Stomach (tissue), 9 donors: Measurements from ENCODE around the gene ATIC. TPM values are rescaled to one million over a fixed set of nuclear protein-coding genes. Genes with fewer than 3 reads are reported as not detected.

Source experiments
- DNase-seq, 2 donors: peaks; one replicate each; pipeline versions ENCODE4 v3.0.0 to v3.0.0-alpha.2; 2013 to 2019
- H3K27ac ChIP-seq, 5 donors: fragments of 200-600 bp in 4 of 5; sonication (generic) in 4 of 5; one replicate each; pipeline ENCODE4 v1.5.1; 2013 to 2019; ENCODE audit warnings: mild to moderate bottlenecking in 1 of 5, moderate library complexity in 1 of 5
- H3K27me3 ChIP-seq, 3 donors: fragments of 200-600 bp; sonication (generic); one replicate each; pipeline ENCODE4 v1.5.1; 2017 to 2019; ENCODE audit warnings: mixed run types in 1 of 3
- H3K36me3 ChIP-seq, 4 donors: fragments of 200-600 bp; sonication (generic); 1 replicate in 3 of 4; 2 replicates in 1 of 4; pipeline ENCODE4 v1.5.1; 2016 to 2019
- H3K4me1 ChIP-seq, 4 donors: fragments of 200-600 bp; sonication (generic); one replicate each; pipeline ENCODE4 v1.5.1; 2016 to 2019
- H3K4me3 ChIP-seq, 4 donors: fragments of 200-600 bp; sonication (generic) in 3 of 4; one replicate each; pipeline ENCODE4 v1.5.1; 2016 to 2019; ENCODE audit warnings: mild to moderate bottlenecking in 1 of 4
- H3K9me3 ChIP-seq, 4 donors: fragments of 200-600 bp; sonication (generic); one replicate each; pipeline ENCODE4 v1.5.1; 2016 to 2019
- CTCF ChIP-seq, 7 experiments: fragments of 450-650 bp in 4 of 7; fragments of 200-600 bp in 3 of 7; sonication (generic) in 3 of 7; IDR thresholded peaks; one replicate each; pipeline ENCODE4 v1.5.1; 2016 to 2019; ENCODE audit warnings: antibody characterized with exemption in 7 of 7, control low read depth in 2 of 7, mild to moderate bottlenecking in 1 of 7
- EP300 ChIP-seq: sonication (generic); formaldehyde crosslinking; IDR thresholded peaks from one replicate; pipeline ENCODE4 v1.6.1; 2017; ENCODE audit warnings: antibody characterized with exemption
- POLR2A ChIP-seq, 4 donors: fragments of 450-650 bp; IDR thresholded peaks; one replicate each; pipeline ENCODE4 v1.6.1; 2016; ENCODE audit warnings: antibody characterized with exemption in 4 of 4, control low read depth in 2 of 4, mild to moderate bottlenecking in 1 of 4, moderate library complexity in 1 of 4
- POLR2AphosphoS5 ChIP-seq, 3 donors: sonication (generic); formaldehyde crosslinking; IDR thresholded peaks; one replicate each; pipeline ENCODE4 v1.6.1; 2016; ENCODE audit warnings: antibody characterized with exemption in 3 of 3
- WGBS, 5 donors: extraction: QIAGEN DNeasy Blood & Tissue Kit in 3 of 5; methylation state at CpG; one replicate each; pipeline versions ENCODE4 v1.1.5 to v1.1.7; 2013 to 2018; 5-methylcytosine and 5-hydroxymethylcytosine counted together
- intact Hi-C: fragments of 100-400 bp; cut with DNase I; formaldehyde crosslinking; loops from one replicate; pipeline ENCODE4 v1.15.1; 2023; ENCODE audit warnings: low total_unique reads
- polyA plus RNA-seq, 3 donors: library from polyadenylated mRNA; stranded (reverse); fragments of 200-250 nt; gene quantifications; one replicate each; pipeline ENCODE4 v1.2.3, GENCODE V29; 2013
- total RNA-seq, 5 donors: library from RNA; depleted of rRNA; stranded (reverse); fragments of >200 nt; gene quantifications; one replicate each; pipeline versions ENCODE4 v1.1.0 to v1.2.3, GENCODE V29; 2014 to 2016
- donor health status: healthy with polysubstance abuse.
- donor health status: Bipolar disorder and iron deficiency.
- donor health status: healthy.

The ATIC gene
- total and polyA plus RNA-seq, 8 donors: 9.4 to 125 (median 76.6) TPM

- H3K36me3 ChIP-seq: peaks cover 30 to 83% (median 70%) of the 10 kb centered on the region in 4 donors
- peaks cover 0 to 3% (median 0%) of the 10 kb centered on the region in 4 donors for H3K4me1 ChIP-seq
- no peak for TF ChIP-seq POLR2A (IDR thresholded peaks at IDR 0.05)
- no peak for TF ChIP-seq POLR2AphosphoS5 (IDR thresholded peaks at IDR 0.05)
- no peak for TF ChIP-seq EP300
- no peak for TF ChIP-seq CTCF (IDR thresholded peaks at IDR 0.05)
- no peaks in the 10 kb centered on the region for H3K9me3 ChIP-seq
- intact Hi-C loops: no loop called here
- no peaks in the 10 kb centered on the region for H3K27me3 ChIP-seq
- H3K4me3 ChIP-seq: no peak overlapping the region
- 94 to 98% (median 95%) methylated on average over 3 of the region's 3 CpGs for WGBS, 5 donors
- DNase-seq: no peak
- H3K27ac ChIP-seq: no peak overlapping the region
Measured at GRCh38 chr2:215320102-215320501, 8.2 kb downstream of the ATIC start.

GRCh38 chr2:215320679-215321078, 8.8 kb downstream of the ATIC start:
- Histone ChIP-seq H3K4me1 (peaks cover 0 to 3% (median 0%) of the 10 kb centered on the region in 4 donors), H3K27ac (no peak overlapping the region), H3K27me3 (no peaks in the 10 kb centered on the region), H3K4me3 (no peak overlapping the region), H3K36me3 (peaks cover 32 to 83% (median 73%) of the 10 kb centered on the region in 4 donors), H3K9me3 (no peaks in the 10 kb centered on the region)
- intact Hi-C loops: no loop called here
- DNase-seq: no peak
- TF ChIP-seq EP300: no peak
- 87 to 90% (median 89%) methylated on average over 7 of the region's 7 CpGs for WGBS, 5 donors

- no peak for TF ChIP-seq CTCF (IDR thresholded peaks at IDR 0.05)
- TF ChIP-seq EP300: no peak
- TF ChIP-seq POLR2A (IDR thresholded peaks at IDR 0.05): no peak
- TF ChIP-seq POLR2AphosphoS5 (IDR thresholded peaks at IDR 0.05): no peak
- no peak for DNase-seq
- H3K27me3 ChIP-seq: no peaks in the 10 kb centered on the region
- 69 to 74% (median 72%) methylated on average over 6 of the region's 6 CpGs for WGBS, 5 donors
- intact Hi-C loops: no loop called here
- H3K36me3 ChIP-seq: peaks cover 42 to 92% (median 89%) of the 10 kb centered on the region in 4 donors
- H3K27ac ChIP-seq: no peak overlapping the region
- H3K9me3 ChIP-seq: no peaks in the 10 kb centered on the region
- H3K4me1 ChIP-seq: peaks cover 0 to 10% (median 0%) of the 10 kb centered on the region in 4 donors
- H3K4me3 ChIP-seq: no peak overlapping the region
Measured at GRCh38 chr2:215324811-215325210, 13.0 kb downstream of the ATIC start.

- Histone ChIP-seq H3K9me3 (no peaks in the 10 kb centered on the region), H3K36me3 (peaks cover 29 to 88% (median 86%) of the 10 kb centered on the region in 4 donors), H3K4me1 (peaks cover 0 to 10% (median 0%) of the 10 kb centered on the region in 4 donors), H3K4me3 (no peak overlapping the region), H3K27me3 (no peaks in the 10 kb centered on the region), H3K27ac (no peak overlapping the region)
- WGBS, 5 donors: 88 to 93% (median 91%) methylated on average over 4 to 5 of the region's 5 CpGs
- DNase-seq: no peak
- no peak for TF ChIP-seq POLR2AphosphoS5 (IDR thresholded peaks at IDR 0.05)
- no peak for TF ChIP-seq CTCF (IDR thresholded peaks at IDR 0.05)
- no peak for TF ChIP-seq POLR2A (IDR thresholded peaks at IDR 0.05)
- TF ChIP-seq EP300: no peak
- intact Hi-C loops: no loop called here
Measured at GRCh38 chr2:215328066-215328465, 16.2 kb downstream of the ATIC start.

- intact Hi-C loops: no loop called here
- no peaks in the 10 kb centered on the region for H3K9me3 ChIP-seq
- WGBS, 5 donors: 89 to 95% (median 93%) methylated on average over 5 of the region's 5 CpGs
- H3K4me3 ChIP-seq: no peak overlapping the region
- H3K27ac ChIP-seq: no peak overlapping the region
- DNase-seq: no peak
- no peak for TF ChIP-seq EP300
- TF ChIP-seq POLR2A (IDR thresholded peaks at IDR 0.05): no peak
- no peak for TF ChIP-seq CTCF (IDR thresholded peaks at IDR 0.05)
- no peak for TF ChIP-seq POLR2AphosphoS5 (IDR thresholded peaks at IDR 0.05)
- peaks cover 0 to 10% (median 0%) of the 10 kb centered on the region in 4 donors for H3K4me1 ChIP-seq
- peaks cover 20 to 93% (median 89%) of the 10 kb centered on the region in 4 donors for H3K36me3 ChIP-seq
- H3K27me3 ChIP-seq: no peaks in the 10 kb centered on the region
Measured at GRCh38 chr2:215332872-215333595, 21.2 kb downstream of the ATIC start.
